ENCODE results near the gene TRPC4AP.
A peak's percentile ranks its signal among the peaks of the same experiment; 100 is the strongest.

Gene TRPC4AP

GRCh38 chr20:35001596-35002362 is 90.8 kb downstream of the TRPC4AP start:
- DNase-seq (ENCODE audit: low spot score) = no peak

DNA sequence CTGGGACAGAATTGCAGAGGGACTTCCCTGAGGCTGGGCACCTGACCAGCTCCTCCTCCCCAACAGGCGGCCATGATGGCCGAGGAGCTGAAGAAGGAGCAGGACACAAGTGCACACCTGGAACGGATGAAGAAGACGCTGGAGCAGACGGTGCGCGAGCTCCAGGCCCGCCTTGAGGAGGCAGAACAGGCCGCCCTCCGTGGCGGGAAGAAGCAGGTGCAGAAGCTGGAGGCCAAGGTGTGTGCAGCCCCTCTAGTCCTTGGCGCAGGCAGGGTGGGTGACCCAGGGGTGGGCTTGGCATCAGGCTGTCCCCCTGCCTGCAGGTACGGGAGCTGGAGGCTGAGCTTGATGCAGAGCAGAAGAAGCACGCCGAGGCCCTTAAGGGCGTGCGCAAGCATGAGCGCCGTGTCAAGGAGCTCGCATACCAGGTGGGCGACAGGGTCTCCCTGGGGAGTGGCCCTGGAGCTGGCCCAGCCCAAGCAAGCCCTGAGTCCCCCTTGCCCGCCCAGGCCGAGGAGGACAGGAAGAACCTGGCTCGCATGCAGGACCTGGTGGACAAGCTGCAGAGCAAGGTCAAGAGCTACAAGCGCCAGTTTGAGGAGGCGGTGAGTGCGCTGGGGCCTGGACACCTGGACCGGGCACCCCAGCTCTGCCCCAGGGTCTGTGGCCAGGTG is 91.5 kb downstream of the TRPC4AP start:
- DNase-seq (ENCODE audit: low spot score) = no peak

DNA sequence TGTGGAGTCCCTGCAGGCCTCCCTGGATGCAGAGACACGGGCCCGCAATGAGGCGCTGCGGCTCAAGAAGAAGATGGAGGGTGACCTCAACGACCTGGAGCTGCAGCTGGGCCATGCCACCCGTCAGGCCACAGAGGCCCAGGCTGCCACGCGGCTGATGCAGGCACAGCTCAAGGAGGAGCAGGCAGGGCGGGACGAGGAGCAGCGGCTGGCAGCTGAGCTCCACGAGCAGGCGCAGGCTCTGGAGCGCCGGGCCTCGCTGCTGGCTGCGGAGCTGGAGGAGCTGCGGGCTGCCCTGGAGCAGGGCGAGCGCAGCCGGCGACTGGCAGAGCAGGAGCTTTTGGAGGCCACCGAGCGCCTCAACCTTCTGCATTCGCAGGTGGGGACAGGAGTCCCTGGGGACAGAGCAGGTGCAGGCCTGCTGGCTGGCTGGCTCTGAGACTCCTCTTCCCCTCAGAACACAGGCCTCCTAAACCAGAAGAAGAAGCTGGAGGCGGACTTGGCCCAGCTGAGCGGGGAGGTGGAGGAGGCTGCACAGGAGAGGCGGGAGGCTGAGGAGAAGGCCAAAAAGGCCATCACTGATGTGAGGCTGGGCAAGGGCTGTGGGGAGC is 92.2 kb downstream of the TRPC4AP start:
- DNase-seq (ENCODE audit: low spot score) = no peak

DNA sequence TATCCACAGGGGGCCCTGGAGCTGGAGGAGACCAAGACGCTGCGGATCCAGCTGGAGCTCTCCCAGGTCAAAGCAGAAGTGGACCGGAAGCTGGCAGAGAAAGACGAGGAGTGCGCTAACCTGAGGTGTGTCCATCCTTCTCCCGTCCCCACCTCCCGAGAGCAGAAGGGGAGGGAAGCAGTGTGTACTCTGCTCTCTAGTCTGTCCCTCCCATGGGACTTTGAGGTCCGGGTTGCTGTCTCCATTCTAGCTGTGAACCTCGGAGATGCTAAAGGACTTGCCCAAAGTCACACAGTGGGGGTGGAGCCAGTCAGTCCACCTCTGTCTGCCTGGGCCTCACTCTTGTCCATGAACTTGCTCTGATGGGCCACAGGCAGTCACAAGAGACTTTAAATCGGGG is 92.8 kb downstream of the TRPC4AP start:
- no peak for DNase-seq (ENCODE audit: low spot score)

- no peak for DNase-seq (ENCODE audit: low spot score)
Measured at GRCh38 chr20:34999021-34999451, 93.6 kb downstream of the TRPC4AP start.

- no peak for DNase-seq (ENCODE audit: low spot score)
Measured at GRCh38 chr20:34998331-34998950, 94.2 kb downstream of the TRPC4AP start.

DNA sequence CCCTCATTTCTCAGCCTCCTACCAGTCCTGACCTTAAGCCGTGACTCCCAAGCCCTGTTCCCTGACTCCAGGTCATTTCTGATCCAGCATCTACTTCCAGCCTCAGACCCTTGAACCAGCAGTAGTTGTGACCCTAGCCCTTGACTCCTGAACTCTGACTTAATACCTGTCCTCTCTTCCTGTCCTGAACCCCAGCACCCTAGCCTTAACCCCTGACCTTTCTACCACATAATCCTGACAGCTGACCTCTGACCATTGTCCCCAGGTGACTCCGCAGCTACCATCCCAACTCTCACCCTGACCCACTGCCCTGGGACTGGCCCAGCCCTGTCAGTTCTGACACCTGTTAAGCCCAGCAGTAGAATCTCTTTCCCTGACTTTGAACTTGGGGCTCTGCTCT is 94.8 kb downstream of the TRPC4AP start:
- DNase-seq (ENCODE audit: low spot score) = no peak

DNA sequence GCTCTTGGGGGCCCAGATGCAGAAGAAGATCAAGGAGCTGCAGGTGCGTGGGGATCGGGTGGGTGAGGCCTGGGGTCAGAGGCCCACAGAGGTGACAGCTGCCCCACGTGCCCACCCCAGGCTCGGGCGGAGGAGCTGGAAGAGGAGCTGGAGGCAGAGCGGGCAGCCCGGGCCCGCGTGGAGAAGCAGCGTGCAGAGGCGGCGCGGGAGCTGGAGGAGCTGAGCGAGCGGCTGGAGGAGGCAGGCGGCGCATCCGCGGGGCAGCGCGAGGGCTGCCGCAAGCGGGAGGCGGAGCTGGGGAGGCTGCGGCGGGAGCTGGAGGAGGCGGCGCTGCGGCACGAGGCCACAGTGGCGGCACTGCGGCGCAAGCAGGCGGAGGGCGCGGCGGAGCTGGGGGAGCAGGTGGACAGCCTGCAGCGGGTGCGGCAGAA is 95.5 kb downstream of the TRPC4AP start:
- DNase-seq (ENCODE audit: low spot score) = peak; percentile 73

GRCh38 chr20:34996243-34997028 is 96.2 kb downstream of the TRPC4AP start:
- no peak for DNase-seq (ENCODE audit: low spot score)

- no peak for DNase-seq (ENCODE audit: low spot score)
Measured at GRCh38 chr20:34995696-34996095, 96.9 kb downstream of the TRPC4AP start.

GRCh38 chr20:34995192-34995591 is 97.4 kb downstream of the TRPC4AP start:
- no peak for DNase-seq (ENCODE audit: low spot score)

- DNase-seq (ENCODE audit: low spot score) = no peak
Measured at GRCh38 chr20:34994509-34995131, 98.0 kb downstream of the TRPC4AP start.

DNA sequence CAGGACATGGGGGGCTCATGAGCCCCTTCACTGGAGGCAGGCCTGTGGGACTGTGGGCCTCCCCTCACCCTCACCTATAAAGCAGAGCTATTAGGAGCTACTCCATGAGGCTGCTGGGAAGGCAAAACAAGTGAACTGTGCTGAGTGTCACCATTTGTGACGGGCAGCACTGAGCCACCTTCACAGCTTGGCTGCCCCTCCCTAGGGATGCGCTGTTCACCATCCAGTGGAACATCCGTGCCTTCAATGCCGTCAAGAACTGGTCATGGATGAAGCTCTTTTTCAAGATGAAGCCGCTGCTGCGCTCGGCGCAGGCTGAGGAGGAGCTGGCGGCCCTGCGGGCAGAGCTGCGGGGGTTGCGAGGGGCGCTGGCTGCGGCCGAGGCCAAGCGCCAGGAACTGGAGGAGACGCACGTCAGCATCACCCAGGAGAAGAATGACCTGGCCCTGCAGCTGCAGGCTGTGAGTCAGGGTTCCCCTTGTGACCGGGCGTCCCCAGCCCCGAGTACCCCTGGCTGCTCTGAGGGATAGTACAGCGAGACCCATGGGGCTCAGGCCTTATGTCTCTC is 98.6 kb downstream of the TRPC4AP start:
- no peak for DNase-seq (ENCODE audit: low spot score)

- DNase-seq (ENCODE audit: low spot score) = no peak
Measured at GRCh38 chr20:34992751-34993417, 99.7 kb downstream of the TRPC4AP start.

DNA sequence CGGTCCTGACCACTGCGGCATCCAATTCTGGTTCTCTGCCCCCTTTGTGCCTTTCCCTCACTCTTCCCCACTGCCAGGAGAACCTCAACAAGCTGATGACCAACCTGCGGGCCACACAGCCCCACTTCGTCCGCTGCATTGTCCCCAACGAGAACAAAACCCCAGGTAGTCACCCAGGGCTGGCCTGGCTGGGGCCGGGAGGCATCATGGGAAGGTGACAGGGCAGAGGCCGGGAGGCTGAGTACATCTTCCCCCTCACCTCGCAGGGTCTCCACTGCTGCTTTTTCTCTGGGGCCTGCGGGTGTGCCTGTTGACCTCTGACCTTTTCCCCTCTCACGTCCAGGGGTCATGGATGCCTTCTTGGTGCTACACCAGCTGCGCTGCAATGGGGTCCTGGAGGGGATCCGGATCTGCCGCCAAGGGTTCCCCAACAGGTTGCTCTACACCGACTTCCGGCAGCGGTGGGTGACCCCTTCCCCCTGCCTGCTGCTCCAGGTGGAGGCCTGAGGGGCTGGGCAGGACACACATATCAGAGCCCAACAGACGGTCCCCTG is 101.9 kb downstream of the TRPC4AP start:
- DNase-seq (ENCODE audit: low spot score) = no peak

GRCh38 chr20:34990231-34990630 is 102.4 kb downstream of the TRPC4AP start:
- DNase-seq (ENCODE audit: low spot score) = no peak

DNA sequence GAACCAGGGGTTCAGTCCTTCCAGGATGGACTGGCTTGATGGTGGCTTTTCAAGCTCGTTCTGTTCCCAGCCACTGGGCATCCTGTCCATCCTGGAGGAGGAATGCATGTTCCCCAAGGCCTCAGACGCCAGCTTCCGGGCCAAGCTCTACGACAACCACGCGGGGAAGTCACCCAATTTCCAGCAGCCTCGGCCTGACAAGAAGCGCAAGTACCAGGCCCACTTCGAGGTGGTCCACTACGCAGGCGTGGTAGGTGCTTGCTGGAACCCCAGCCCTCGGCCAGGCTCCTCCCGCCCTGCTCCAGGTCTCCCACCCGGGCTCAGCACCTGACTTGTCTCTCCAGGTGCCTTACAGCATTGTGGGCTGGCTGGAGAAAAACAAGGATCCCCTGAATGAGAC is 102.9 kb downstream of the TRPC4AP start:
- DNase-seq (ENCODE audit: low spot score) = no peak

DNA sequence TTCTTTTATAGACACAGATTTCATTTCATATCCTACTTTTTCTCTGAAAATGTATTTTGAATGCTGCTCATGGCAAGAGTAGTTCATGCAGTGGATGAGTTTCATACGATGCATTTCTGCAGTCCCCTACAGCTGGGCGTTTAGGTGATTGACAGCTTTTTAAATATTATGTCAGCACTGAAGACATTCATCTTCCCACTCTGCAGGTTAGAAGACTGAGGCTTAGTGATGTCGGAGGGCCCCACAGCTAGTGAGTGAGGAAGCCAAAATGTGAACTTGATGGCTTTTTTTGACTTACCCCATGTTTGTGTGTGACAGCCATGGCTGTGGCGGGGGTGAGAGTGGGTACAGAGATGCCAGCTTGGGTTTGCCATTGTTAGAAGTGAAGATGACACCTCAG is 103.5 kb downstream of the TRPC4AP start:
- no peak for DNase-seq (ENCODE audit: low spot score)

GRCh38 chr20:34988191-34988540 is 104.4 kb downstream of the TRPC4AP start:
- peak; percentile 34 for DNase-seq (ENCODE audit: low spot score)
